ENCODE results near the gene KCTD11.

- TF ChIP-seq, protein P1, sequence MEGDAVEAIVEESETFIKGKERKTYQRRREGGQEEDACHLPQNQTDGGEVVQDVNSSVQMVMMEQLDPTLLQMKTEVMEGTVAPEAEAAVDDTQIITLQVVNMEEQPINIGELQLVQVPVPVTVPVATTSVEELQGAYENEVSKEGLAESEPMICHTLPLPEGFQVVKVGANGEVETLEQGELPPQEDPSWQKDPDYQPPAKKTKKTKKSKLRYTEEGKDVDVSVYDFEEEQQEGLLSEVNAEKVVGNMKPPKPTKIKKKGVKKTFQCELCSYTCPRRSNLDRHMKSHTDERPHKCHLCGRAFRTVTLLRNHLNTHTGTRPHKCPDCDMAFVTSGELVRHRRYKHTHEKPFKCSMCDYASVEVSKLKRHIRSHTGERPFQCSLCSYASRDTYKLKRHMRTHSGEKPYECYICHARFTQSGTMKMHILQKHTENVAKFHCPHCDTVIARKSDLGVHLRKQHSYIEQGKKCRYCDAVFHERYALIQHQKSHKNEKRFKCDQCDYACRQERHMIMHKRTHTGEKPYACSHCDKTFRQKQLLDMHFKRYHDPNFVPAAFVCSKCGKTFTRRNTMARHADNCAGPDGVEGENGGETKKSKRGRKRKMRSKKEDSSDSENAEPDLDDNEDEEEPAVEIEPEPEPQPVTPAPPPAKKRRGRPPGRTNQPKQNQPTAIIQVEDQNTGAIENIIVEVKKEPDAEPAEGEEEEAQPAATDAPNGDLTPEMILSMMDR (IDR thresholded peaks at IDR 0.05), result no peak
- TF ChIP-seq POLR2AphosphoS5 (IDR thresholded peaks at IDR 0.05) (no peak), POLR2A (IDR thresholded peaks at IDR 0.05) (no peak), EP300 (IDR thresholded peaks at IDR 0.05) (no peak)
Measured at GRCh38 chr17:7327501-7327900, 24.5 kb upstream of the KCTD11 start.
